Lower leg skin (tissue), 4 donors: ENCODE results near the gene PDZRN4. TPM values are rescaled to one million over a fixed set of nuclear protein-coding genes. Genes with fewer than 3 reads are reported as not detected.

Source experiments
- DNase-seq, 2 donors: peaks; one replicate each; pipeline ENCODE4 v3.0.0-alpha.2; 2019; ENCODE audit warnings: low spot score in 2 of 2
- H3K4me3 ChIP-seq: fragments of 200-600 bp; sonication (generic); 2 replicates; pipeline ENCODE4 v1.5.1; 2017; ENCODE audit warnings: mild to moderate bottlenecking, low read depth; ENCODE audit not compliant: poor library complexity, severe bottlenecking
- POLR2A ChIP-seq, 2 donors: fragments of 450-650 bp; IDR thresholded peaks; one replicate each; pipeline ENCODE4 v1.6.1; 2016 to 2017; ENCODE audit warnings: antibody characterized with exemption in 2 of 2, mild to moderate bottlenecking in 1 of 2, moderate library complexity in 1 of 2
- WGBS, 2 donors: methylation state at CpG; one replicate each; pipeline ENCODE4 v1.1.5; 2018; 5-methylcytosine and 5-hydroxymethylcytosine counted together
- intact Hi-C: fragments of 100-400 bp; cut with DNase I; formaldehyde crosslinking; loops from one replicate; pipeline ENCODE4 v1.15.0; 2023; ENCODE audit warnings: low total_unique reads
- total RNA-seq, 4 donors: library from RNA; depleted of rRNA; stranded (reverse); fragments of >200 nt; gene quantifications; one replicate each; pipeline ENCODE4 v1.1.0, GENCODE V29; 2016
- TF ChIP-seq, protein P1 (sequence below), 3 donors: fragments of 450-650 bp; IDR thresholded peaks; one replicate each; pipeline ENCODE4 v1.5.1; 2016; ENCODE audit warnings: antibody characterized with exemption in 3 of 3, mild to moderate bottlenecking in 3 of 3, moderate library complexity in 2 of 3

Gene PDZRN4
- total RNA-seq, 4 donors from 2014 or later: 0.65 to 8.3 (median 3.6) TPM

DNA sequence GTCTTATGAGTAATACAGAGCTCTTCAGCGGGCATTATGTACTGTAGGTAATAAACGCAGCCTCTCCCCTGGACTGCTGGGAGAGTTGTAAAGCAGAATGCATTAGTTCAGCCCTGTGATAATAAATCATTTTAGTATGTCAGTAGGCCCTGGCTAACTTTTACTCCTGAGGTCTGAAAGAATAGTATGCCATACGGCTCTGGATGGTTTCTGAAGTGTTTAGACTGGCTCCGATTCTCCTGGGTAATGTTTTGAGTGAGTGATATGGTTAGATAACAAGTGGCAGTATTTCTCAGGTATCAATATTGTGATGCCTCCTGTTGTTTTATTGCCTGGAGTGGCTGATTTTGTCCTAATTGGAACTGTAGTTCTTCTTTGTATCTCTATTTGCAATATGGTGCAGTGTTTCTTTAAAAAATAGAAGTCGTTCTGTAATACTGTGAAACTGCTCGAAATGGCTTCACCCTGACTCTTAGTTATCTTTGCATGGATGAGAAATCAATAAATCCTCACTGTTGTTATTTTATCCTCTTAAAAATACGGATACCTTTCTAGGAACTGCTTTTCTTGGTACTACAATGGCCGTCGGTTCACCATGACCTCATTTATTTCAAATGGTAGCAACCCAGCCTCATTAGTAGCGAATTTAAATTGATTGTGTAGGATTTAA is 100.2 kb downstream of the PDZRN4 start:
- WGBS, 2 donors: 76 to 84% methylated on average over 10 of the region's 10 CpGs
- intact Hi-C loops: no loop called here
- no peak for DNase-seq
- no peak overlapping the region for H3K4me3 ChIP-seq
- TF ChIP-seq POLR2A (IDR thresholded peaks at IDR 0.05): no peak
- TF ChIP-seq, protein P1, sequence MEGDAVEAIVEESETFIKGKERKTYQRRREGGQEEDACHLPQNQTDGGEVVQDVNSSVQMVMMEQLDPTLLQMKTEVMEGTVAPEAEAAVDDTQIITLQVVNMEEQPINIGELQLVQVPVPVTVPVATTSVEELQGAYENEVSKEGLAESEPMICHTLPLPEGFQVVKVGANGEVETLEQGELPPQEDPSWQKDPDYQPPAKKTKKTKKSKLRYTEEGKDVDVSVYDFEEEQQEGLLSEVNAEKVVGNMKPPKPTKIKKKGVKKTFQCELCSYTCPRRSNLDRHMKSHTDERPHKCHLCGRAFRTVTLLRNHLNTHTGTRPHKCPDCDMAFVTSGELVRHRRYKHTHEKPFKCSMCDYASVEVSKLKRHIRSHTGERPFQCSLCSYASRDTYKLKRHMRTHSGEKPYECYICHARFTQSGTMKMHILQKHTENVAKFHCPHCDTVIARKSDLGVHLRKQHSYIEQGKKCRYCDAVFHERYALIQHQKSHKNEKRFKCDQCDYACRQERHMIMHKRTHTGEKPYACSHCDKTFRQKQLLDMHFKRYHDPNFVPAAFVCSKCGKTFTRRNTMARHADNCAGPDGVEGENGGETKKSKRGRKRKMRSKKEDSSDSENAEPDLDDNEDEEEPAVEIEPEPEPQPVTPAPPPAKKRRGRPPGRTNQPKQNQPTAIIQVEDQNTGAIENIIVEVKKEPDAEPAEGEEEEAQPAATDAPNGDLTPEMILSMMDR (IDR thresholded peaks at IDR 0.05): no peak

DNA sequence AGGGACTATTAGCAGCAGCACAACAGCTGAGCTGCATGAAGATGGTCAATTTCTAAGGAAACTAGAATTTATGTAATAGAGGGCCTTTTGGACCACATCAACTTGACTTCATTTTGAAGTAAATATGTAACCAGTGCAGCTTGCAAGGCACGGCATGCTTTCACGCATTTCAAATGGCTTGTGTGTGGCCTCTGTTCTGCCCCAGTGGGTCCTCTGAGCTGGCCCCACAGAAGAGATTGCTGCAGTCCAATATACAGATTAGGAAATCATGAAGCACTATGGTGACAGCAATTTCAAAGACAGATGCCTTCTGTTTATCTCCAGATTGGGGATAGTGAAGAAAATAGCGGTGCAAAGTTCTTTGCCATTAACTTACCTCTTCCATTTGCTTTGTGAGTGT is 101.4 kb downstream of the PDZRN4 start:
- WGBS, 2 donors: 97 to 98% methylated on average over 3 of the region's 3 CpGs
- intact Hi-C loops: no loop called here
- H3K4me3 ChIP-seq: no peak overlapping the region
- TF ChIP-seq, protein P1 (IDR thresholded peaks at IDR 0.05): no peak
- no peak for TF ChIP-seq POLR2A (IDR thresholded peaks at IDR 0.05)
- no peak for DNase-seq

DNA sequence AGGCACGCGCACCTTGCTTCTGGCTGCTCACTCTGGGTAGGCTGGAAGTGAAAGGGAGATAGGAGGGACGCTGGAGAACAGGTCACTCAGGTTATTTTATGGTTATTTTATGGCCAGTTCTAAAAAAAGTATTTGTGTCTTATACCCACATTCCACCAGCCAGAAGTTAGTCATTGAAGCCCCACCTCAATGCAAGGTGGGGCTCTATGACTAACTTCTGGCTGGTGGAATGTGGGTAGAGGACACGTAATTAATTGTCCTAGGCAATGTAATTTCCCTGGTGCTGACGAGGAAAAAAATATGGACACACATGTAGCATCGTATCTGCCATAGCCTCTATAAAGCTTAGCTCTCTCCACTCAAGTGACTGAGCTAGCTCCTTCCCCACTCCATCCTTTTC is 104.9 kb downstream of the PDZRN4 start:
- TF ChIP-seq, protein P1 (IDR thresholded peaks at IDR 0.05): no peak
- TF ChIP-seq POLR2A (IDR thresholded peaks at IDR 0.05): no peak
- 65 to 69% methylated on average over 6 of the region's 6 CpGs for WGBS, 2 donors
- no peak for DNase-seq
- H3K4me3 ChIP-seq: no peak overlapping the region
- intact Hi-C loops: no loop called here

DNA sequence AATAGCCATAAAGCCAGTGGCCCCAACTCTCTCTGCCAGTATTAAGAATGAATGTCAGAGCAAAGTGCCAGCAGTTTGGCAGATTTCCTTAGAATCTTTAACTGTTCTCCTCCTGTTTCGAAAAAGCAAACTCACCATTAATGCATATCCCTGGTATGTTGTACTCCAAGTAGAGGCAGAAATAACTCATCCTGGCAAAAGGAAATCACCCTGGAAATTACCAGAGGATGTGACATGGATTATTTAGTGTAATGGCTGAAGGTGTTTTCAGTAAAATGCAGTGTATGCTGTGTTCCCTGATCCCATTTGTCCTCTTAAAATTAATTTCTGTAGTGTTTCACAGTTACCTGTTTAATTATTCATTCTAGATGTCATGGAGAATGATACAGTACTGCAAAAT is 105.3 kb downstream of the PDZRN4 start:
- DNase-seq: no peak
- TF ChIP-seq, protein P1 (IDR thresholded peaks at IDR 0.05): no peak
- no peak for TF ChIP-seq POLR2A (IDR thresholded peaks at IDR 0.05)
- intact Hi-C loops: no loop called here
- 74 to 76% methylated on average over 1 of the region's 1 CpG for WGBS, 2 donors
- H3K4me3 ChIP-seq: no peak overlapping the region

DNA sequence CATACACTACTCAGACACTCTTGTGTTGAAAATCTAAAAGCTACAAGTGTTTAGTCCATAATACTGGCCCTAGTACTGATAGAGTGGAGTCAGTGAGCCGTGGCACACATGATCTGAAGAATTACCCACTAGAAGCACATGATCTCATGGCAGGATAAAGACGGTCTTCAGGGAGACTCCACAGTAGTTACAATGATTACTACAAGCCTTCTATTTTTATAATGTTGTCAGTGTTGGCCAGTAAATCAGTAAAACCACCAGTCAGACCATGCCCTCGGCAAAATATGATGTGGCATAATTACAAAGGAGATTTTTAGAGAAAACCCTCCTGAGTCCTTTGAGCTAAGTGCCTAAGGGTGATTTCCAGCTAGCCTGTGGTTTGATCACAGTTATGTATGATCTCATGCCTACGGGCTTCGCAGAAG is 114.9 kb downstream of the PDZRN4 start:
- intact Hi-C loops: no loop called here
- WGBS, 2 donors: 73 to 76% methylated on average over 5 of the region's 5 CpGs
- no peak for DNase-seq
- TF ChIP-seq, protein P1 (IDR thresholded peaks at IDR 0.05): no peak
- TF ChIP-seq POLR2A (IDR thresholded peaks at IDR 0.05): no peak
- no peak overlapping the region for H3K4me3 ChIP-seq

DNA sequence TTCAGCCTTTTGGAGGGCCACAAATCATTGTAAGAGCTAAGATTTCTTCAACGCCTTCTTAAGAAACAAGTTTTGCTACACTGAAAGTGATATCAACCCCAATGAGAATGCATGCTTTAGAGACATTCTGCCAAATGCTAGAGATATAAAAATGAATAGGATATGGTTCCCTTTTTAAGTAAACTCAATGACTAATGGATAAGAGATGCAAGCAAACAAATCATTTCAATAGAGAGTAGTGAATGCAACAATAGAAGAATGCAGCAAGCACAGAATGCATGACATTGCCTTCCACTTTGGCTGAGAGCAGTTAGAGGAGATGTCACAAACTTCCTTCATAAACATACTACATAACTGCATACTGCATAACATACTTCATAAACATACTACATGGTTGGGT is 116.4 kb downstream of the PDZRN4 start:
- 88% methylated on average over 1 of the region's 1 CpG for WGBS, 2 donors
- TF ChIP-seq, protein P1 (IDR thresholded peaks at IDR 0.05): no peak
- TF ChIP-seq POLR2A (IDR thresholded peaks at IDR 0.05): no peak
- intact Hi-C loops: no loop called here
- H3K4me3 ChIP-seq: no peak overlapping the region
- DNase-seq: no peak
